B cell (primary cell): ENCODE data around the gene PTCHD1.

Source experiments
- EZH2 ChIP-seq: IDR thresholded peaks from 2 replicates; pipeline ENCODE4 v1.6.1; 2012; ENCODE audit warnings: borderline replicate concordance, low read depth, mild to moderate bottlenecking, moderate library complexity, low read length; ENCODE audit not compliant: insufficient read depth, poor library complexity, severe bottlenecking
- TF ChIP-seq, protein P1 (sequence below): fragments of 200-600 bp; IDR thresholded peaks from one replicate; pipeline ENCODE4 v1.8.0; 2022; ENCODE audit warnings: antibody characterized with exemption, mild to moderate bottlenecking

- TF ChIP-seq, protein P1, sequence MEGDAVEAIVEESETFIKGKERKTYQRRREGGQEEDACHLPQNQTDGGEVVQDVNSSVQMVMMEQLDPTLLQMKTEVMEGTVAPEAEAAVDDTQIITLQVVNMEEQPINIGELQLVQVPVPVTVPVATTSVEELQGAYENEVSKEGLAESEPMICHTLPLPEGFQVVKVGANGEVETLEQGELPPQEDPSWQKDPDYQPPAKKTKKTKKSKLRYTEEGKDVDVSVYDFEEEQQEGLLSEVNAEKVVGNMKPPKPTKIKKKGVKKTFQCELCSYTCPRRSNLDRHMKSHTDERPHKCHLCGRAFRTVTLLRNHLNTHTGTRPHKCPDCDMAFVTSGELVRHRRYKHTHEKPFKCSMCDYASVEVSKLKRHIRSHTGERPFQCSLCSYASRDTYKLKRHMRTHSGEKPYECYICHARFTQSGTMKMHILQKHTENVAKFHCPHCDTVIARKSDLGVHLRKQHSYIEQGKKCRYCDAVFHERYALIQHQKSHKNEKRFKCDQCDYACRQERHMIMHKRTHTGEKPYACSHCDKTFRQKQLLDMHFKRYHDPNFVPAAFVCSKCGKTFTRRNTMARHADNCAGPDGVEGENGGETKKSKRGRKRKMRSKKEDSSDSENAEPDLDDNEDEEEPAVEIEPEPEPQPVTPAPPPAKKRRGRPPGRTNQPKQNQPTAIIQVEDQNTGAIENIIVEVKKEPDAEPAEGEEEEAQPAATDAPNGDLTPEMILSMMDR: no peak
- TF ChIP-seq EZH2: no peak
These were observed 46.7 kb downstream of the PTCHD1 start for GRCh38 chrX:23381099-23382087.
